Stimulated activated CD4-positive, alpha-beta T cell treated with anti-CD3 and anti-CD28 coated beads, TNF-alpha, amount 100 ng/mL, for 48 hours (primary cell): ENCODE measurements around the gene MACF1.

Source experiments
- DNase-seq, 3 donors: peaks; one replicate each; pipeline ENCODE4 v3.0.0-alpha.2; 2020; ENCODE audit warnings: low read depth in 3 of 3

Gene MACF1

GRCh38 chr1:39392851-39393573 is 188.5 kb downstream of the MACF1 start:
- no peak for DNase-seq

DNA sequence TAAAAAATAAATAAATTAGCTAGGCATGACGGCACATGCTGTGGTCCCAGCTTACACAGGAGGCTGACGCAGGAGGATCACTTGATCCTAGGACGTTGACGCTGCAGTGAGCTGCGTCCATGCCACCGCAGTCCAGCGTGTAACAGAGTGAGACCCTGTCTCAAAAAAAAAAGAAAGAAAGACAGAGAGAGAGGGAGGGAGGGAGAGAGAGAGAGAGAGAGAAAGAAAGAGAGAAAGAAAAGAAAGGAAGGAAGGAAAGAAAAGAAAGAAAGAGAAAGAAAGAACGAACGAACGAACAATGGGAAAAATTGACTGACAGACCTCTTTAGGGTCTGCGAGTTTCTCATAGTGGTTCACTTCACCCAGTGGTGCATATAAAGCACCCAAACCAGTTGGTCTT is 189.2 kb downstream of the MACF1 start:
- DNase-seq = no peak

- no peak for DNase-seq
These were observed 189.6 kb downstream of the MACF1 start for GRCh38 chr1:39394059-39394458.

DNA sequence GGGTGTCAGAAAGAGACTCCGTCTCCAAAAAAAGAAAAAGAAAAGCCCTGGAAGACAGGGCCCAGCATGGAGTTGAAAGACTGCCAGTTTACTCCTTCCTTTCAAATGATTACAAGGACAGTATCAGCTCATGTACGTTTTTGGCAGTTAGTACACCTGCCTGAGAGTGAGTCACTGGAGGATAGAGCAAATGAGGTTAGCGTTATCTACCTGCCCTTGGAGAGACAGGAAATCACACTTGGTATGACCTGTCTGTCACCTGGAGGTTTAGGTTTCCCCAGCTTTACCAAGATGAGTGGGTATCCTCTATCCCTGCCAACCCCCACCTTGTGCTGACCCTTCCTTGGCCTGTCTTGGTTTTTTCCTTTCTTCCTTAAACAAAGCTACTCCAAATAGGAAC is 190.1 kb downstream of the MACF1 start:
- DNase-seq = no peak

DNA sequence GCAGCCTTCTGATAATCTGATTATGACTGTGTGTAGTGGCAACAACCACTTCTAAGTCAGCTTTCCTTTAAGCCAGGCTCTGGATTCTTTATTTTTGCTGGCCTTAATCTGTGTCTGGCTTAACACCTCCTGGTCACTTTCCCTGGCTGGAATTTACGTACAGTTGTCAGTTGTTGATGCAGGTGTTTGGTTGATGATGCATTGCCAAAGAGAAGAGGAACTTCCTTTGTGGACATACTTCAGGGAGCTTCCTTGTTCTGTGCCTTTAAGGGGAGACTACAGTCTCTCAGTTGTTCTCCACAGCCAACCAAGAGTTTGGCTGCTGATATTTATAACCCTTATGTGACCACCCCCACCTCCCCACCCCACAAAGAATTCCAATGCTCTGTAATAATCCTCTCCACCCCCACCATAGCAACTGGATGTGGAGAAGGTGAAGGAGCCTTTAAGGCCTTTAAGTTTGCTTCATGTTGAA is 190.9 kb downstream of the MACF1 start:
- no peak for DNase-seq

DNA sequence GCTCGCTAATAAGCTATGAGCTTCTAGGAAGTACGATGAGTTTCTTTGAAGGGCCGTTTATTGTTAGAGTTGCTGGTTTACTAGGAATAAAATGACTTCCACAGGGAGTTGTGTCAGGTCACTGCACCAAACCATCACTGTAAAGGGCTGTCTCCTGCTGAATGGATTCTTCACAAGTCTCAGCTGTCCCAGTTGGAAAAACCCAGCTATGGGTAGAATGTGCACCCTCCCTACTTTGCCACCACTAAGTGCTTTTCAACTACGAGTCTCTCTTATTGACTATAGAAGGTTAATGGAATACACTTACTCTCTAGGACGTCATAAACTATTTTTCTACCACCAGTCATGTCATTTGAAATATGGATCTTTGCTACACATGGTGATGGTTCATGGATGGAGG is 192.2 kb downstream of the MACF1 start:
- no peak for DNase-seq

DNA sequence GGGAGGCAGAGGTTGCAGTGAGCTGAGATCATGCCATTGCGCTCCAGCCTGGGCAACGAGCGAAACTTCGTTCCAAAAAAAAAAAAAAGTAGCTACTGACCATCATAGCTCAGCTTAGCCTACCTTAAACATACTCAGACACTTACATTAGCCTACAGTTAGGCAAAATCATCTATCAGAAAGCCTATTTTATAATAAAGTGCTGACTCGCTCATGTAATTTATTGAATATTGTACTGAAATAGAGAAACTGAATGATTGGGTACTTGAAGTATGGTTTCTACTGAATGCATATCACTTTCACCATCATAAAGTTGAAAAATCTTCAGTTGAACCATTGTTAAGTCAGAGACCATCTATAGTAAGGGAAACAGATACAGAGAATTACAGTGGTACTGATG is 193.0 kb downstream of the MACF1 start:
- DNase-seq = no peak

DNA sequence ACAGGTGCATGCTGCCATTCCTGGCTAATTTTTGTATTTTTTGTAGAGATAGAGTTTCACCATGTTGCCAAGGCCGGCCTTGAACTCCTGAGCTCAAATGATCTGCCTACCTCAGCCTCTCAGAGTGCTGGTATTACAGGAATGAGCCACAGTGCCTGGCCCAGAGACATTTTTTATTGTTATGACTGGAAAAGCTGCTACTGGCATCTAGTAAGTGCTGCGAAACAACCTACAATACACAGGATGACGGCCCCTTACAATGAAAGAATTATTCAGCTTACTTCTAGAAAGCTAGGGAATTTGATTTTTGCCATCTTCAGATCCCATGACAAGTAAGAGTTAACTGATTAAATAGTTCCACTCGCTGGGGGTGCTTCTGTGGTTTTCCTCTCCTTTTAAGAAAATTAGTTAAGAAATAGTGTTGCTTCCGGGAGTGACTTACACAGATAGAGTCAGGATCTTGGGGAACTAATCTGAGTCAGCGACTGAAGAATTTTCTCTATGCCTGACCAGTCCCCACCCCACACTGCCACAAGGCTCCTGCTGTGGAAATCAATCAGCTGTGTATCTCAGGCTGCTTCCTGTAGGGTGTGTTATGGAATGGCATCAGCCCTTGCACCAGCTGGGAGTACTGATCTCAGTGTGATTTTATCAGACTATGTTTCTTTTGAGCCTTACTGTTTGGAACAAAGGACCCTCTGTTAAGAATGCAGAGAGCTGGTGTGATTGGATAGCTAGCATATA is 194.0 kb downstream of the MACF1 start:
- peak in 1 of 3 donors; percentile 20 for DNase-seq

GRCh38 chr1:39401106-39401505 is 196.6 kb downstream of the MACF1 start:
- DNase-seq = no peak

DNA sequence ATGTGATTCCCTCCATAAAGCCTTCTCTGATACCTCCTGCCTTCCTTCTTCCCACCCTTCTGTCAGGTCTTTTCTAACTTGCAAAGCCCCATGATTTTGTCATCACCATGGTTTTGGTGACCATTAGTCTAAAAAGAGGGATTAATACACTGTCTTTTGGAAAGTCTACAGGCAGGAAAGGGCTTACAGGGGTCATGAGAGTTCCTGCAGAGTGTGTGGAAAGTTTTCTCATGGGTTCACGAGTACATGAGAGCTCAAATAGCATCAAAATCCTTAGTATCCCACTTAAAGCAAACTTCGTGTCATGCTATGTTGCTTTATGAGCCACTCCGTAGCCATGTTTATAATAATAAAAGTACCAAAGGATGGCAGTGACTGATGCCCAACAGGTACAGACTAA is 200.4 kb downstream of the MACF1 start:
- no peak for DNase-seq

DNA sequence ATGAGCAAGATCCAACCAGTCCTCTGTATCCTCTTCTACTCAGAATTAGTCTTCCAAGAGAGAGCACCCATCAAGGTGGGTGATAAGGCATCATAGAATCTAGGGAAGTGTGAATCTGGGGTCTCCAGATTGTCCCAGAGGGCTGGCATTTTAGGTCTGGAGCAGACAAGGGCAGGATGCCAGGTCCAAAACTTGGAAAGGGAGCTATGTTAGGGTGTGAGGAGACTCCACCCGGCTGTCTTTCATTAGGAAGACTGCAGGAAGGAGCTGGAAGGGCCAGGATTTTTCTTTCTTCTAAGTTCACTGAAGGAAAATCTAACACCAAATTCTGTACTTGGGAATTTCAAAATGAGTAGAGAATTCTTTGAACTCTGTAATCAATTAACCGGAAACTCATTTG is 200.9 kb downstream of the MACF1 start:
- no peak for DNase-seq

GRCh38 chr1:39406533-39407450 is 202.3 kb downstream of the MACF1 start:
- DNase-seq = no peak

- DNase-seq = no peak
These were observed 203.0 kb downstream of the MACF1 start for GRCh38 chr1:39407510-39407895.

DNA sequence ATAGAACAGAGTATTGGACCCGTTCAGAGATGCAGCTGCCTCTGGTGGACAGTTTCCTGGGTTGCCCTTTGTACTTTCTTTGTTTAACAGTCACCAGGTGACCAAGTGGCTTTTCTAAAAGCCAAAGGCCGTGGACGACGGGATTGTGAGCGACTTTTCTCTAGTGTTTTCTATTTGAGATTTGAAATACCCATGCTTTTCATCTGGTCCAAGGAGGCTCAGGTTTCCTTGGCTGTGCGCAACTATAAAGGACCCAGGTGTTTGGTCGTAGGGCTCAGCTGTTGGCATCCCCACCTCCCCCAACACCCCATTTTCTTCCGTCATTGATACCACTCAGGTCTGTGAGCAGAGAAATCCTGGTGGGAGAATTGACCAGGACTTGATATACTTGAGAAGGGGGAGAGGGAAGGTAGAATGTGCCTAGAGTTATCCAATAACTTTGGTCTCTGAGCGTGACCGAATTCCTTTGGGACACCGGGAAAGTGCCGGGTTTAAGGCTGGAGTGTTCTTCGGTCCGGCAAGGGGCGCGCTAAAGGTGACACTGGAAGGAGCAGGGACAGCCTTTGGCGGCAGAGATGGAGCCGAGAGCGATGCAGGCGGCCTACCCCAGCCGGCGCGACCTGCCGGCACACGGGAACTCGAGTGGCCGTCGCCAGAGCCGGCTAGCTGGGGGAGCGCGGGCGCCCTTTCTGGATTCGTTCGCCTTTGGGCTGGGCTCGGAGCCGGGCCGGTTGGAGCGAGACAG is 203.6 kb downstream of the MACF1 start:
- no peak for DNase-seq

DNA sequence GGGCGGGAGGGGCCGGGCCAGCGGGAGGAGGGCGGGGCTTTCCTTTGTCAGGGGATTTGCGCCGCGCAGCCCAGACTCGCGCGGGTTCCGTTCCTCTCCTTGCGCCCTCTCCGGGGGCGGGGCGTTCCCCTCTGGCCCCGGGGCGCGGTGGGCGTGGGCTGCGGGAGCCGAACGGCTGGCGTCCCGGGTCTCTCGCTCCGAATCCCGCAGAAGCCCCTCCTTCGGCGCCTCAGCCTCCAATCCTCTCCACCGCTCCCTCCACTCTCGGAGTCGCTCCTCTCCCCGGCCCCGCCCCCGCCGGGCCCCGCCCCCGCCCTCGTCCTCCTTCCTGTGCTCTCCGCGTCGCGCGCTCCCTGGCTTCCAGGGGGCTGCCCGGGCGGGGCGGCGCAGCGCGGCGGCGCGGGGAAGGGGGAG is 204.2 kb downstream of the MACF1 start:
- DNase-seq = peak; percentile 61 to 79 (median 70)

GRCh38 chr1:39409055-39409816 is 204.7 kb downstream of the MACF1 start:
- DNase-seq = peak in 1 of 3 donors; percentile 9

GRCh38 chr1:39410915-39411436 is 206.5 kb downstream of the MACF1 start:
- DNase-seq = peak; percentile 28 to 44 (median 33)

GRCh38 chr1:39411526-39412478 is 207.3 kb downstream of the MACF1 start:
- no peak for DNase-seq

DNA sequence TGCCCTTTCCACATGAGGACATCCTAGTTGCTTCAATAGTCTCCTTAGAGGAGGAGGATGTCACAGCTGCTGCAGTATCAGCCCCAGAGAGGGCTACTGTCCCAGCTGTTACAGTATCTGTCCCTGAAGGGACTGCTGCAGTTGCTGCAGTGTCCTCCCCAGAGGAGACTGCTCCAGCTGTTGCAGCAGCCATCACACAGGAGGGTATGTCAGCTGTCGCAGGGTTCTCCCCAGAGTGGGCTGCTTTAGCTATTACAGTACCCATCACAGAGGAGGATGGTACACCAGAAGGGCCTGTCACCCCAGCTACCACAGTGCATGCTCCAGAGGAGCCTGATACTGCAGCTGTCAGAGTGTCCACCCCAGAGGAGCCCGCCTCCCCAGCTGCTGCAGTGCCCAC is 208.4 kb downstream of the MACF1 start:
- no peak for DNase-seq
